Stimulated activated CD4-positive, alpha-beta T cell treated with anti-CD3 and anti-CD28 coated beads, Interleukin-1b, Interleukin-23, amount 100 ng/mL, for 4 hours (primary cell): Measurements from ENCODE around the gene GIPR.
A peak's percentile ranks its signal among the peaks of the same experiment; 100 is the strongest.
"Not testable (repeated sequence)": the region's sequence is repeated elsewhere in the genome, so short reads cannot be mapped to it uniquely, and the experiment has no call there.

Source experiments
- DNase-seq, 2 donors: peaks; one replicate each; pipeline ENCODE4 v3.0.0-alpha.2; 2020; ENCODE audit warnings: low read depth in 2 of 2

Gene GIPR

GRCh38 chr19:45691516-45692186 lies 23.6 kb downstream of the GIPR start, which contains the start of gene SNRPD2:
SNRPD2 (minus strand) TSS chr19:45691953; CDS start chr19:45691888, 65 bp downstream.
- peak; percentile 87 for DNase-seq

DNA sequence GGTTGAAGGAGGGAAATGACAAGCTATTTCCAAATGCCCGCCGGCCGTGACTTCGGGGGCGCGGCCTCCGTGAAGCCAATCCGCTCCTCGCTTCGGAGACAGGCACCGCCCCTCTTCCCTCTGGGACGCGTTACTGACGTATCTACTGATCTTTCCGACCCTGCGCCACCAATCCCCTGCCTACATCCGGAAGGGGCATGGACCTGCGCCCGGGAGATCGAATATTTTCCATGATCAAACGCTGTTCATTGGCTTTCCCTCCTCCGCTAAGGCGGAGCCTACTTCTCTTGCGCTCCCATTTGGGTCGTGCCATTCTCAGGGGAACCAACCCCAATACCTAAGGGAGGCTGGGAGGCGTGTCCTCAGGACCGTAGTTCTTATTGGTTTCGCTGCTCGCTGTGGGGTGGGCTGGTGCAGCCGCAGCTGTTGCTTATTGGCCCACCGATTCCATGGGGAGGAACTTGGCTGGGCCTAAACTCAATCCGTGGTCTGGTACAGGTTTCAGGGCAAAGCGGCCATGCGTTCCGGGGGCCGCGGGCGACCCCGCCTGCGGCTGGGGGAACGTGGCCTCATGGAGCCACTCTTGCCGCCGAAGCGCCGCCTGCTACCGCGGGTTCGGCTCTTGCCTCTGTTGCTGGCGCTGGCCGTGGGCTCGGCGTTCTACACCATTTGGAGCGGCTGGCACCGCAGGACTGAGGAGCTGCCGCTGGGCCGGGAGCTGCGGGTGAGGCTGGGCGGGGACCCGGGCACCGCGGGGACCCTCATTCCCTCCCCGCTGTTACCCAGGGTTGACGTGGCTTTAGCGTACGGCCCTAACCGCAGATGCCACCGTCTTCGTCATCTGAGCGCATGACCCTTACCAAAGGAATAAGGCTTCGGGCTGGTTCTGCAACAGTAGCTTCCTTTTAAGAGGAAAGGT lies 24.4 kb downstream of the GIPR start, which contains the start of gene QPCTL:
QPCTL (plus strand) TSS at position 480 of the 919 bp plus-strand sequence; CDS start at position 518, 38 bp downstream.
- peak; percentile 91 to 94 for DNase-seq

DNA sequence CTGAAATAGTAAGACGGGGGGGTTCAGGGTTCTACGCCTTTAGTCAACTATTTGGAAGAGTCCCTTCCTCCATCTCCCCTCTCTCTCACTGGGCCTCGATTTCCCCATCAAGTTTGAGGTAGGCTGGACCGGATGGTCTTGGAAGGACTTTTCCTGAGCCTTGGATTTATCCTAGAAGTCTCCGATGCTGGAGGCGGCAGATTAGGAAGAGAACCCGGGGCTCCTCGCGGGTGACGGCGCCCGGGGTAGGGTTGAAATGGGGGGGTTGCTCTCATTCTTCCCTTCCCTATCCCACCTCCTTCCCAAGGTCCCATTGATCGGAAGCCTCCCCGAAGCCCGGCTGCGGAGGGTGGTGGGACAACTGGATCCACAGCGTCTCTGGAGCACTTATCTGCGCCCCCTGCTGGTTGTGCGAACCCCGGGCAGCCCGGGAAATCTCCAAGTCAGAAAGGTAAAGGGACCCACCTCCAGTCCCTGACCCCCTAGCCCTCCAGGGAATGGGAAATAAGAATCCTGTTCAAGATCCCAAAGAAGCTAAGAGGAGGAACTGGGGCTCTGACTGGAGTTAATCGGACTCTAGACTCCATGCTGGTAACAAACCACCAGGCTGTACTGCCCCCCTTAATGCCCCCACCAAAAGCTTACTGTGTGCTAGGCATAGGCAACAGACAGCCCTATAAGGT lies 25.2 kb downstream of the GIPR start:
- peak; percentile 71 to 76 for DNase-seq

GRCh38 chr19:45701676-45702075 lies 33.7 kb downstream of the GIPR start:
- no peak for DNase-seq

- no peak for DNase-seq
These were observed 37.1 kb downstream of the GIPR start for GRCh38 chr19:45705115-45705514.

DNA sequence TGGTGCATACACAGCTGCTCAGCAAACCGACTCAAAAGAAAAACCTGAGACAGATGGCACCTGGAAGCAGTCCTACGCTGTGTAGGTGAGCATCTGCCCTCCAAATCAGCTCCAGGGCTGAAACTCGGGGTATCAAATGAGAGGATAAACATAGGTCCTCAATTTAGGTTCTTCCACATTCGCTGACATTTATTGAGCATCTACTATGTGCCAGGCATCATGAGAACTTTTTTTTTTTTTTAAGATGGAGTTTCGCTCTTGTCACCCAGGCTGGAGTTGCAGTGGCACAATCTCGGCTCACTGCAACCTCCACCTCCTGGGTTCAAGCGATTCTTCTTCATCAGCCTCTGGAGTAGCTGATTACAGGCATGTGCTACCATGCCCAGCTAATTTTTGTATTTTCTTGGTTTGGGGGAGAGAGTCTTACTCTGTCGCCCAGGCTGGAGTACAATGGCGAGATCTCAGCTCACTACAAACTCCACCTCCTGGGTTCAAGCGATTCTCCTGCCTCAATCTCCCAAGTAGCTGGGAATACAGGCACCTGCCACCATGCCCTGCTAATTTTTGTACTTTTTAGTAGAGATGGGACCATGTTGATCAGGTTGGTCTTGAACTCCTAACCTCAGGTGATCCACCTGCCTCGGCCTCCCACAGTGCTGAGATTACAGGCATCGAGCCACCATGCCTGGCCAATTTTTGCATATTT lies 37.8 kb downstream of the GIPR start:
- DNase-seq: no peak

DNA sequence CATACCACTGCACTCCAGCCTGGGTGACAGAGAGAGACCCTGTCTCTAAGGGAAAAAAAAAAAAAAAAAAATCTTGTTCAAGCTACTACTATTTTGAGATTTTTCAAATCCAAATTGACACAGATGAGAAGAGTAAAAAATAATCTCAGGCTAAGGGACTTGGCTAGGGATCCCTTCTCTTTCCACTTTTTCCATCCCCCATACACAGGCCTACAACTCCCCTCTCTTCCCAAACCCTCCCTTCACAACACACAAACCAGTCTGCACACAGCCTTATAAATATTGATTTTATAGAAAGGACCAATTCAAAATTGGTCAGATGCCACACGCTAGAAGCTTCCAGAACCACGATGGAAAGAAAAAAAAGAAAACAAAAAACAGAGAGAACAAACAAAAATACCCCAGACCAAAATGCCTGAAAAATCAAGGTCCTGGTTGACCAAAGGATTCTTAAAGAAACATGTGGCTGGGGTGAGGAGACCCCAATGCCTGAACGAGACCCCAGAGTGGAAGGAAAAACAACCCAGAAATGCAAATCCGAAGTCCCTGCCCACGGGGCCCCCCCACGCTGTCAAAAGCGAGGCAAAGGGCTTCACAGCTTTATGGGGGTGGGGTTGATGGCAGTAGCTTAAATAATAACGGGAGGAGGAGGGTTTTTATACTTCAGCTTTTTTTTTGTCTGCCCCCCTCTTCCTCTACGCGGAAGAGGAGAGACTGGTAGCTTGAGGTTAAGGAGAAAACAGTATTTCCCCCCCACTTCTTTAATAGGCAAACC lies 42.5 kb downstream of the GIPR start:
- DNase-seq: no peak

GRCh38 chr19:45711851-45712698 lies 44.1 kb downstream of the GIPR start:
- no peak for DNase-seq

DNA sequence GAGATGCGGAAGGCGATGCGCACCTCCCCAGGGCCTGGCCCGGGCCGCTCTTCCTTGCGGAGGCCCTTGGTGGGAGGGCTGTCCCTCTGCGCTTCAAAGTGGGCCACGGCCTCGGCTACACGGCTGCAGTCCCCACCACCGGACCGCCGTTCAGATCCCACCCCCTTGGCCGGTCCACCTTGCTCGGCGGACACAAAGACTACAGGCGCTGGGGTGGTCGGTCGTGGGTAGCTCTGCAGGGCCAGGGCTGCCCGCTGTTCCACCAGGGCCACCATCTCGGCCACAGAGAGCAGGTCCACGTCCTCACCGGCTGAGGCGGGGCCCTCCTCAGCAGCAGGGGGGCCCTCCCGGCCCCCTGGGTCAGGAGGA lies 44.7 kb downstream of the GIPR start:
- no peak for DNase-seq

- DNase-seq: no peak
These were observed 45.1 kb downstream of the GIPR start for GRCh38 chr19:45713141-45713540.

DNA sequence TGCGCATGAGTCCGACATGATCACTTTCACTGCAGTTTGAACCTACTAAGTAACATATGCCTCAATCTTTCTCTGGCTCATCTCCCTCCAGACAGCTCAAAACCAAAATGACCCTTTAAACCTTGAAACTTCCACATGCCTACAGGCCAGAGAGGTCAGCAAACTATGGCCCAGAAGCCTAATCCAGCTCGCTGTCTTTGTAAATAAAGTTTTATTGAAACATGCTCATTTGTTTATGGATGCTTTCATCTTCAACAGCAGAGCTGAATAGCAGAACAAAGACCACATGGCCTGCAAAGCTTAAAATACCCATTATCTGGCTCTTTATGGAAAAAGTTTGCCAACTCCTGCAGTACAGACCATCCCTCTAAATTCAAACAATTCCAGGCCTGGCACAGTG lies 47.1 kb downstream of the GIPR start:
- no peak for DNase-seq

GRCh38 chr19:45716359-45717130 lies 48.5 kb downstream of the GIPR start:
- no peak for DNase-seq

DNA sequence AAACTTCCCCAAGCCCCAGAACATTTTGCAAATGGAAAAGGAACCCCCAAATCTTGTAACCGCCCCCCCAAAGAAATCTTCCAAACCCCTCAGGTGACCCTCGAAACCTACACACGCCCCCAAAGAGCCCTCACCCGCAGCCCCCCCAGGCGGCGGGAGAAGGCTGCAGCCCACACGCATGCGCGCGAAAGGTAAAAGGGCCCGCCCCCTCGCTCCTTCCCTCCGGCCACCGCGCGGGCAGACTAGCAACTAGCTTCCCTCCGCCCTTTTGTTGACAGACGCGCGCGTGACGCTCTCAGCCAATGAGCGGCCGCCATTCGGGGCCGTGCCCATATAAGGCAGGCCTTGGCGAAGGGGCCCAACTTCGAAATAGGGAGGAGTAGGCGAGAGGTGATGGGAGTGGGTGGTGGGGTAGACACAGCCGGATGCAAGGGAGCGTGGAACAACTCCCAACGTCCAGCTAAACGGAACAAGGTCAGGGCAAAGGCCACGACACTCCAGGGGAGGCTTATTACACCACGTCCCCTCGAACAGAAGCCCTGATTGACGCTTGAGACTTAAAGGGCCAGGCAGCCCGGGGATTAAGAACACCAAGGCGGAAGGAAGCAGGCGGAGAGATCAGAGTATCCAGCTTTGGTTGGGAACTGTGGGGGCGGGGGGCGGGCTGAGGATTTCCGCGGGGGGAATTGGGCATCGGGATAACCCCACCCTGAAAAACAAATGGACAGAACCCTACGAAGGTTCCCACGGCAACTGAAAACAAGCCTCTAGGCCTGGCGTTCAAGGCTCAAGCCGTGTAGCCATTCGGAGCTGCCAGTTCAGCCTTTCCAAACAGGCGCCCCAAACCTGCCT lies 49.3 kb downstream of the GIPR start:
- peak; percentile 91 to 94 for DNase-seq

- no peak for DNase-seq
These were observed 50.1 kb downstream of the GIPR start for GRCh38 chr19:45717983-45718650.

GRCh38 chr19:45720065-45720464 lies 52.0 kb downstream of the GIPR start:
- DNase-seq: not testable (repeated sequence)

GRCh38 chr19:45728683-45729082 lies 60.7 kb downstream of the GIPR start:
- DNase-seq: not testable (repeated sequence)

DNA sequence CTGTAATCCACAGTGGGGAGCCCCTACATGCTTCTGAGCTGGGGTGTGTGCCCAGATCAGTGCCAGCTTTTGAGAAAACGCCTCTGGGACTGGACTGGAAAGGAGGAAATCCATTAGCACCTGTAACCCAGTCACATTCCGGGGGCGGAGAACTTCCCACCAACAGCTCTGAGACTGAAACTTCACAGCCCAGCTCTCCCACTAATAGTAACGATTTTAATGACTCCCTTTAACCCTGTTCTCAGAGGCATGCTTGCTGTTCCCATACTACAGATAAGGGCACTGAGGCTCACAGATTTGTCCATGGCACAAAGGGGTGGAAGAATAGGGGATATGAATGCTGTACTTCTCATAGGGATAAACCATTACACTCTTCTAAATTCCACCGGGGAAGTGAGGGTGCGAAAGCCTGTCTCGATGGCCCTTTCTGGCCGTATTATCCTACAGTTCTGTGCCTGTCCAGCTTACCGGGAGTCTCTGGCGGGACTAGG lies 61.8 kb downstream of the GIPR start:
- no peak for DNase-seq
